ENCODE data around the gene RAD50.

RAD50 gene

GRCh38 chr5:132667309-132667708 lies 110.5 kb downstream of the RAD50 start:
- no peak for ATAC-seq
- no peak for TF ChIP-seq ARNTL (CRISPR knock-in tag; IDR thresholded peaks at IDR 0.05; ENCODE audit: borderline replicate concordance, low read depth)
- no peak for TF ChIP-seq ESRRG (CRISPR knock-in tag; IDR thresholded peaks at IDR 0.05)
- no peak for TF ChIP-seq ZFP30 (CRISPR knock-in tag; IDR thresholded peaks at IDR 0.05)
- no peak for TF ChIP-seq ZNF70 (CRISPR knock-in tag; IDR thresholded peaks at IDR 0.05)
- TF ChIP-seq TCF4 (CRISPR knock-in tag; IDR thresholded peaks at IDR 0.05; ENCODE audit: borderline replicate concordance): no peak
- TF ChIP-seq ZFP3 (CRISPR knock-in tag; IDR thresholded peaks at IDR 0.05): no peak
- no peak for TF ChIP-seq ZNF8 (CRISPR knock-in tag; IDR thresholded peaks at IDR 0.05)
- TF ChIP-seq TSHZ2 (CRISPR knock-in tag; IDR thresholded peaks at IDR 0.05): no peak
- no peak for TF ChIP-seq PATZ1 (CRISPR knock-in tag; IDR thresholded peaks at IDR 0.05; ENCODE audit: borderline replicate concordance)
- TF ChIP-seq ZNF565 (CRISPR knock-in tag; conservative IDR thresholded peaks at IDR 0.05; ENCODE audit: low read depth): no peak
- TF ChIP-seq CSRNP3 (CRISPR knock-in tag; IDR thresholded peaks at IDR 0.05): no peak

GRCh38 chr5:132667761-132668705 lies 111.3 kb downstream of the RAD50 start:
- no peak for ATAC-seq

More at GRCh38 chr5:132667761-132668705, 111.3 kb downstream of the RAD50 start:
- TF ChIP-seq POU6F1 (CRISPR knock-in tag; IDR thresholded peaks at IDR 0.05; ENCODE audit: borderline replicate concordance, low read depth) (no peak), OSR1 (CRISPR knock-in tag; IDR thresholded peaks at IDR 0.05) (no peak), ISL1 (CRISPR knock-in tag; IDR thresholded peaks at IDR 0.05) (no peak), PPARA (CRISPR knock-in tag; IDR thresholded peaks at IDR 0.05; ENCODE audit: borderline replicate concordance) (no peak), PATZ1 (CRISPR knock-in tag; IDR thresholded peaks at IDR 0.05; ENCODE audit: borderline replicate concordance) (no peak), CSDC2 (CRISPR knock-in tag; IDR thresholded peaks at IDR 0.05) (no peak), ZFP3 (CRISPR knock-in tag; IDR thresholded peaks at IDR 0.05) (no peak), ZNF8 (CRISPR knock-in tag; IDR thresholded peaks at IDR 0.05) (no peak), ZFP30 (CRISPR knock-in tag; IDR thresholded peaks at IDR 0.05) (no peak), CREB5 (CRISPR knock-in tag; IDR thresholded peaks at IDR 0.05; ENCODE audit: low read depth) (no peak), ESRRG (CRISPR knock-in tag; IDR thresholded peaks at IDR 0.05) (no peak), RARB (CRISPR knock-in tag; IDR thresholded peaks at IDR 0.05) (no peak), GLIS3 (CRISPR knock-in tag; IDR thresholded peaks at IDR 0.05) (no peak)

Data from SK-N-SH treated with all-trans-retinoic acid at 6 μM for 48 hours (cell line).